Activated CD4-positive, alpha-beta T cell treated with anti-CD3 and anti-CD28 coated beads, Interleukin-2, amount 50 U/mL, for 1 hour (primary cell): ENCODE data around the gene RFTN1.

Experiments
- DNase-seq: peaks from one replicate; pipeline ENCODE4 v3.0.0-alpha.2; 2020

Gene RFTN1

DNA sequence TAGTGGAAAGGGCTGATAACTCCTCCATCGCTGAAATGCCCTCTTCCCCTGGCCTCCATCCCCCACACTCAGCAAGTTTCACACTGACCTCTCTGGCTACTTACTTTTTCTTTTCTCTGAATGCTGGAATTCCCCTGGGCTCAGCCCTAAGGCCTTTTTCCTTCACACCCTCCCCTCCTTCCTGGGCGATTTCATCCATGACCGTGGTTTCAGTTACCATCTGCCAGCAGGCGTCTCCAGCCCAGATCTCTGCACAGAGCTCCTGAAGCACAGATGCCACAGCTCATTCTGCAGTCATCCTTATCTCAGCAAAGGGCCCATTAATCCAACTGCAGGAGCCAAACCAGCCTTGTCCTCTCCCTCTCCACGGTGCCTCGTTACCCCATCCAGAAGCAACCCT, 114.0 kb downstream of the RFTN1 start:
- no peak for DNase-seq

- no peak for DNase-seq
These were observed 114.9 kb downstream of the RFTN1 start for GRCh38 chr3:16398648-16399047.

GRCh38 chr3:16396202-16396601, 117.3 kb downstream of the RFTN1 start:
- DNase-seq = no peak

DNA sequence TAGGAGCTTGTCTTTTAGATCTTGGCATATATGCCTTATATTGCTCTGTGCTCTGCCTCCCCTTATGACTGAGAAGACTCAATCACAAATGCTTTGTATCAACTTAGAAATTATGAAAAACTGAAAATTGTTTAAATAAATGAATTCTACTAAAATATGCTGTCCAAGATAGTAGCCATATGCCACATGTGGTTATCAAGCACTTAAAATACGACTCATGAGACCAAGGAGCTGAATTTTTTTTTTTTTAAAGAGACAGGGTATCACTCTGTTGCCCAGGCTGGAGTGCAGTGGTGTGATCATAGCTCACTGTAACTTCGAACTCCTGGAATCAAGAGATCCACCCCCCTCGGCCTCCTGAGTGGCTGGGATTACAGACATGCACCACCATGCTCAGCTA, 118.3 kb downstream of the RFTN1 start:
- DNase-seq = no peak

DNA sequence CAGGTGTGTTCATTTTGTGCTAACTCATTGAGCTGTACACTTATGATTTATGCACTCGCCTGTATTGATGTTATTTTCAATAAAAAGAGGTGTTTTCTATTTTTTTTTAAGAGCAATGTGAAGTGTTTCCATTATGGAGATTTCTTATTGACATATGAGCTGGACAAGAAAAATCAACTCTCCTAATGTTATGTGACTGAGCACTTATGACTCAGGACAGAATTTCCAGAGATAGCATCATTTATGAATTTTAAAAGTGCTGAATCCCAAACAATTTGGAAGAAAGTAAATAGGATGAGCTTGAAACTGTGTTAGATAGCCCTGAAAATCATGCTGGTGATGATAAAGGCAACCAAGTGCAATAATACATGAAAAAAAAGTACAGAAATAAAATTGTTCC, 118.9 kb downstream of the RFTN1 start:
- no peak for DNase-seq

DNA sequence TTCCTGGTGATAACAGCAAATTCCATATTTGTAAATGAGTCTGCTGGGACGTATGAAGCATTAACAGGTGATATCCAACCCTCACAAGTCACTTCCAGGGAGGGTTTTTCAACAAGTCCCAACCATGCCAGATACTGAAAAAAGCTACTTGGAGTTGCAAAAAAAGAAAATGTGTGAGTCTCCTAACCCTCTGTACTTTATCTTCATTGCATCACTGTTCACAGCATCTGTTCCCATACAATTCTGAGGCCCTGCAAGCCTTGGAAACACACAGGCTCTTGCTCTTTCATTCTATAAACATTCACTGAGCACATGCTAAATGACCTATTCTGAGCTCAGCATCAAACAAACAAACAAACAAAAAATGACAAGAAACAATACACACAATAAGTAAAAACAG, 120.8 kb downstream of the RFTN1 start:
- no peak for DNase-seq

GRCh38 chr3:16392065-16392464, 121.4 kb downstream of the RFTN1 start:
- DNase-seq = no peak

DNA sequence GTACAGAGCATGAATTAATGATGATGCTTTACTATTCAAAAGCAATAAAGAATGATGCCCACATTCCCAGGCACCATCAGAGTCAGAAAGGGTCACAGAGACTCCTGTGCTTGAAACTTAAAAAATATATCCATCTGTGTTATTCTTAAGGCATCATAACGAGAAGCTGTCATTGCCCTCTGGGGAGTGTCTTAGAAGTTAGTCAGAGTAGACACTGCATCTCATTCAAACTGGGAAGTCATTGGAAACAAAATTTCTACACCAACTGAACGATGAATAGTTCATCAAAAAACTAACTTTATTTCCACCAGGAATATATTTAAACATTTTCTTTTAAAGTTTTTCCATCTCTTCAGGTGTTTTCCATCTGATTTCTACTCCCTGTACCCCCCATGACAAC, 122.9 kb downstream of the RFTN1 start:
- no peak for DNase-seq

DNA sequence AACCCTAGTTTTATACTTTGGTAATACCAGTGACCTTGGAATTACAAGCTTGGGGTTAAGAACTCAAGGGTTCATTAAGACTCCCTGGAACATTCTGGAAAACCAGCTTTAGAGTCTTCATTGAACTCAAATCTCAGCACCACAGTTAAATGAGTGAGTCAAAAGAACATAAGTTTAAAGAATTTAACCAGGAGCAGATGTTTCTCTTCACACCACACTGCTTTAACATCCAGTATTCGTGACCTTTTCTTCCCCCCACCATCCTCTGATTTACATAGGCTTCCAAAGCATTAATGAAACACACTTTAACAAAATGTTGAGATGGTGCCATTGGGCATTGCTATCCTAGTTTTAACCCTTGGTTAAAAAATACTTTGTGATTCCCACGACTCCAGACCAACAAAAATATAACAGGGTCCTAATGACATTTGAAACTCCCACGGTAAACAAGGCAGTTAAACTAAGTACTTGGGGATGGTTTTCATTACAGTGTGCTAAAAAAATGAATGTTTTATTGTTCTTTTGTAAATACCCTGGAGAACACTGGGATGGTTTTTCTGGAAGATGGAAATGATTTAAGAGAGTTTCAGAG, 124.6 kb downstream of the RFTN1 start:
- DNase-seq = no peak

DNA sequence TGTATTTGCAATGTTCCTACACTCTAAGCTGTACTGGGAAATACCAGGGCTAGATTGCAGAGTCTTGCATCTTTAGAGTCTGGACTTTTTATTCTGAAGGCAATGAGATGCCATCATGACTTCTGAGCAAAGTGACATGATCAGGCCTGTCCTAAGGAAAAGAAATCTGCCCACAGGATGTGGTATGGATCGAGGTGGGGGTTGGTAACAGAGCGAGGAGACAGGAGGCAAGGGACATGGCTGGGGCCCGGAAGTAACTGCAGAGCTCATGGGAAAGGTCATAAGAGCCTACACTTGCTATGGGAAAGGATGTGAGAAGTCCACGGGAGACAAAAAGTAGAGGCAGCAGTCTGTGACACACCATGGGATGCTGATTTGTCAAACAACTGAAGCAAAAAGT, 126.9 kb downstream of the RFTN1 start:
- DNase-seq = no peak

DNA sequence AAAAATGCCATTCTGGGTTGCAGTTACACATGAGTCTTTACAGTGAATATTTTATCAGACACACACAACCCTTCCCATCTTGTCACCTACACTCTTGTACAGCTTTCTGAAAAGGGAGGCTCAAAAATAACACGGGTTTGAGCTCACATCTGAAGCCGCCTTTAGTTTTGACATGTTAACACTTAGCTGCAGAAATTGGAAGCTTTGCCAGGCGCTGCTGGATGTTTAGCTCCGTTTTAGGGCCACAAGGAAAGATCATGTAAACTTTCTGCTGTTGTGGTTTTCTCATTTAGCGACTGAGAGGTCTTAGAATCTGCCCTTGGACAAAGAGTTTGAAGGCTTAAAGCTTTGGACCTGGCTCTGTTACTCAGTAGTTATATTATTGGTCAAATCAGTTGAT, 128.3 kb downstream of the RFTN1 start:
- no peak for DNase-seq

GRCh38 chr3:16383864-16384263, 129.6 kb downstream of the RFTN1 start:
- DNase-seq = no peak

- no peak for DNase-seq
These were observed 130.7 kb downstream of the RFTN1 start for GRCh38 chr3:16382845-16383244.

GRCh38 chr3:16381426-16381825, 132.1 kb downstream of the RFTN1 start:
- no peak for DNase-seq

GRCh38 chr3:16380421-16380820, 133.1 kb downstream of the RFTN1 start:
- no peak for DNase-seq

DNA sequence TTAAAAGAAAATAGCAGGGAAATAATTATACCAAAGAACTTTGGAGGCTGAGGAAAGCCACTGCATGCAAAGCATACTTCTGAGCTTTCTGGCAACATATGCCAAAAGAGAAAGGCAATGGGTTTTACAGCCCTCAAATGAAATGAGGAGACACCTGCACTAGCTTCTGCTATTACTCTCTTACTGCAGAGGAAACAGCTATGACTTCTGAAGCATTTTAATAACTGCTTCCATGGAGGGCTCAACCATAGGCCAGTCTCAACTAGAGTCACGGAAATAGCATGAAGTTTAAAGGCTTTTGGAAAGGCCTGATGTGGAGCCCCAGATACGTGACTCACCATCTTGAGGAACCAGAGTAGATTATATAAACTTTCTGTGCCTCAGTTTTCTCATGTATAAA, 133.7 kb downstream of the RFTN1 start:
- no peak for DNase-seq

GRCh38 chr3:16378920-16379319, 134.6 kb downstream of the RFTN1 start:
- DNase-seq = no peak

DNA sequence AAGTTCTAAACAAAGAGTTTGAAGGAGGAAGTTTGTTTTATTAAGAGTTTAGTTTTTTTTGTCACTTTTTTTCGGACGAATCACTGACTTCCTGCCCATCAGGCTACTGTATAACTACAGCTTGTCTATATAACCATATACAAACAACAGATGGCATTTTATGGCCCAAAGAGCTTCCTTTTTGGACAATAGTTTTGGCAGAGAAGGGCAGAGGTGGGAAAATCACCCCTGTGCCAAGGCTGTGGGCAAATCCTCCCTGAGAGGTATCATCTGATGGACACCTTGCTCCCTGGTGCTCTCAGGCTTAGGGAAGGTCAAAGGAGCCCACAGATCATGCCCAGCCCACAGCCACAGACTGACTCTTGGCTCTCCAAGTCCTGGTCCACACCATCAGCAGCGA, 135.1 kb downstream of the RFTN1 start:
- DNase-seq = no peak

DNA sequence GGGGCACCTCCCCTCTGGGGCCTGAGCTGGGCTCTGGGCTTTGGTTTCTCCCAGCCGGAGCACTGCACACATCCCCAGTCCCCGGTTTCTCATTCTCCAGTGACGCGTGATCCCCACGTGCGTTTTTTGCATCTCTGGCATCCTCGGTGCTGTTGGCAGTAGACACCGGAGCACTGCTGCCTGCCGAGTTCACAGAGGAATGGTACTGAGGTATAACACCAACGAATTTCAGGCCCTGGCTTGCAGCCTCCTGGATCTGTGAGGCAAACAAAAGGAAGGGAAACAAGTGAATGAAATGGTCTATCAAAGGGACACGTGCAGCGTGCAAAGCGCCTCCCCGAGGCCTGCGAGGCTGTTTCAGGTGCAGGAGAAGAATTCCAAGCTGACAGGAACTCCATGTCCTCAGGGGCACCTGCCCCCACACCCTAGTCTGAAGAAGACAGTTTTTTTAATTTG, 135.6 kb downstream of the RFTN1 start:
- DNase-seq = no peak

- no peak for DNase-seq
These were observed 136.3 kb downstream of the RFTN1 start for GRCh38 chr3:16377196-16377595.

- DNase-seq = no peak
These were observed 137.6 kb downstream of the RFTN1 start for GRCh38 chr3:16375891-16376290.

DNA sequence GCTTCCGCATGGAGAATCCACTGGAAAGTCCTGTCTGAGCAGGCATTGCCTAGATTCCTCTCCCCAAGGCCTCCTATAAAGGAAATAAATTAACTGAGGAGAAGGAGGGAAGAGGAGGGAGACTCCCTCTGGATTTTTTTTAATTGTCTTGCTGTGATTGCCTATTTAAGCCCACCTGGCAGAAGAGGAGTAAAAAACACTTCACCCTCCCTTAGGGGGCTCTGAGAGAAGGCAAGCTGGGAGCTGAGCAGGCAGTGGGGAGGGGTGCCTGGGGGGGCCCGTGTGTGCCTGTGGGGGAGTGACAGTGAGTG, 138.6 kb downstream of the RFTN1 start:
- no peak for DNase-seq

GRCh38 chr3:16374047-16374934, 139.2 kb downstream of the RFTN1 start:
- DNase-seq = no peak

DNA sequence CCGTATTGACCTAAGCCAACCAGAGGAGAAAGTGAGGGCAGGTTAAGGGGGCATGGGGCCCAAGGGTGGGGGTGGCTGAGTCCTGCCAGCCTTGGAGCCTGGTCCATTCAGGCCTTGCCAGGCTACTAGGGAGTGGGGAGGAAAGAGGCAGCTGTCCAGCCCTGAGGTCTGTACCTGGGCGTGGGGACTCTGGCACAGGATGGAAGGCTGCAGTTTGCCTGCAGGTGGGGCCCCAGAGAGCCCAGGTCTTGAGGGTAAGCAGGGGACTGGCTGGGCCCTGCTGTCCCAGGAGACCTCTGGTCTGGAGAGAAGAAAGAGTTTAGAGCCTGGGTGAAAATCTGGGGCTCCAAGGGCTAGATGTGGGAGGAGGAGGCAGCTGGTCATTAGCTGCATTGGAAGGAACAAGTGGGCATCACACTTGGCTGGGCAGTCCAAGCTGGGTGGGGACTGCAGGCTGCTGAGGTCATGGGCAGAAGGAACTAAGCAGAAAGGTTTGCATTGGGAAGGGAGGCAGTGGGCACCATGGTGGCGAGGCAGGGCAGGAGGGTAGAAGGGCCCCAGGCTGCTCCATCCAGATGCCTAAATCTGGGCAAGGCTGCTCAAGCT, 140.1 kb downstream of the RFTN1 start:
- no peak for DNase-seq
